ENCODE results near the gene ZP1. TPM values are rescaled to one million over a fixed set of nuclear protein-coding genes. Genes with fewer than 3 reads are reported as not detected.

ZP1 gene
- total and polyA plus RNA-seq, 2 of the 4 experiments (the other 2 are of a cell fraction) = 0.18 to 1.6 TPM

GRCh38 chr11:60912851-60913528 lies 45.6 kb downstream of the ZP1 start:
- no peak overlapping the region for H2BK5ac ChIP-seq (ENCODE audit: low read depth, low read length, poor library complexity, severe bottlenecking)
- H3K27ac ChIP-seq (ENCODE audit: insufficient read depth, low read length) = no peak overlapping the region
- H4K8ac ChIP-seq (ENCODE audit: low read depth in 2 of 2, low read length in 2 of 2) = peak overlapping the region; percentile 42 to 100
- H3K56ac ChIP-seq (ENCODE audit: extremely low read depth, insufficient read depth, low read length) = peak overlapping the region; percentile 11; the same call in 1 of the 2 replicates
- H3K4me2 ChIP-seq (ENCODE audit: low read depth, low read length) = peak overlapping the region; percentile 75; the same call in 1 of the 2 replicates
- peak overlapping the region; percentile 83 for H4K5ac ChIP-seq (ENCODE audit: low read depth, low read length)
- H3K79me1 ChIP-seq (ENCODE audit: low read depth in 1 of 2, low read length in 2 of 2) = peaks cover 11 to 32% of the 10 kb centered on the region in 2 experiments
- no peak overlapping the region for H3K18ac ChIP-seq (ENCODE audit: low read depth, low read length)
- H3K4ac ChIP-seq (ENCODE audit: low read depth, low read length) = peak overlapping the region; percentile 98
- no peak overlapping the region for H2AK9ac ChIP-seq (replicated peaks; ENCODE audit: low read depth, low read length, poor library complexity)
- H2BK15ac ChIP-seq (ENCODE audit: low read depth, low read length) = 0 out of 3 replicates have a peak overlapping the region, but pooled peaks have one; percentile 98
- 71% methylated on average over 13 of the region's 22 CpGs; no CpG with 5 or more reads in 1 of the 2 experiments for WGBS, 2 experiments (ENCODE audit: extremely low coverage in 2 of 2, insufficient read length in 1 of 2)
- dilution Hi-C loops (cut with HindIII; ENCODE audit: low sequenced_read_pairs, unreplicated experiment) (no loop called here), intact Hi-C loops (cut with micrococcal nuclease) (no loop called here), in situ Hi-C loops (cut with MboI; ENCODE audit: low sequenced_read_pairs) (loop anchor here (25.0 kb wide), 1 partner anchor 1326 kb away; no protein-coding TSS in a partner anchor)
- ATAC-seq (ENCODE audit: low read depth) (no peak), DNase-seq (no peak)
- H3K4me3 ChIP-seq (ENCODE audit: insufficient read depth, low read depth, low read length) = no peak overlapping the region
- CTCF ChIA-PET = interaction anchor here (0.6 kb wide), 3 partner anchors 25 to 231 kb away, joined by 3 to 4 read pairs (median 4); no protein-coding TSS in a partner anchor
- H2BK120ac ChIP-seq (ENCODE audit: low read depth, low read length) = peak overlapping the region; percentile 28
- H3K4me1 ChIP-seq (ENCODE audit: control insufficient read depth, insufficient read depth, low read length) = peaks cover 4% of the 10 kb centered on the region; the same call in 1 of the 2 replicates
- no TSS peak for BruUV-seq (replicated peaks)
- H4K91ac ChIP-seq (ENCODE audit: insufficient read depth, low read depth, low read length) = peak overlapping the region; percentile 100
- H3K27me3 ChIP-seq (ENCODE audit: control insufficient read depth, insufficient read depth, low read length) = peaks cover 10% of the 10 kb centered on the region
- H3K23ac ChIP-seq (ENCODE audit: low read depth, low read length) = peak overlapping the region; percentile 82; the same call in 1 of the 2 replicates
- H3K9me1 ChIP-seq (ENCODE audit: insufficient read depth, low read length) = peaks cover 7% of the 10 kb centered on the region
- peaks cover 3% of the 10 kb centered on the region; the same call in 1 of the 2 replicates for H4K20me1 ChIP-seq (ENCODE audit: insufficient read depth, low read length)
- no peaks in the 10 kb centered on the region for H3K36me3 ChIP-seq (ENCODE audit: control insufficient read depth, insufficient read depth, low read length)
- POLR2A ChIA-PET (ENCODE audit: unreplicated experiment) = no interaction called here
- H2AFZ ChIP-seq (replicated peaks; ENCODE audit: low read length, poor library complexity) = peak overlapping the region; percentile 99
- 0 out of 2 replicates have a peak overlapping the region, but pooled peaks have one; percentile 47 for H2AK5ac ChIP-seq (ENCODE audit: low read depth, low read length)
- no peak overlapping the region for H2BK20ac ChIP-seq (ENCODE audit: low read depth, low read length)
- peak overlapping the region; percentile 99 for H3K14ac ChIP-seq (replicated peaks; ENCODE audit: low read depth, low read length)
- no peaks in the 10 kb centered on the region for H3K9me3 ChIP-seq (ENCODE audit: control insufficient read depth, insufficient read depth, low read length)
- peak overlapping the region; percentile 95; the same call in 1 of the 2 replicates for H3K9ac ChIP-seq (ENCODE audit: low read depth, low read length)
- no peak for TF ChIP-seq RAD21 (IDR thresholded peaks at IDR 0.05; ENCODE audit: low read length)
- TF ChIP-seq CEBPB (IDR thresholded peaks at IDR 0.05; ENCODE audit: low read depth, low read length) = no peak
- TF ChIP-seq RFX5 (IDR thresholded peaks at IDR 0.05; ENCODE audit: low read depth, low read length) = no peak
- no peak for TF ChIP-seq BHLHE40 (IDR thresholded peaks at IDR 0.05; ENCODE audit: low read depth, low read length)
- no peak for TF ChIP-seq CHD1 (IDR thresholded peaks at IDR 0.05; ENCODE audit: low read depth, low read length)
- TF ChIP-seq MAZ (IDR thresholded peaks at IDR 0.05; ENCODE audit: borderline replicate concordance, low read depth, low read length) = no peak
- no peak for TF ChIP-seq CTCF (conservative IDR thresholded peaks at IDR 0.05; ENCODE audit: low read depth, low read length)
- TF ChIP-seq FOS (IDR thresholded peaks at IDR 0.05; ENCODE audit: low read depth, low read length) = no peak
- no peak for TF ChIP-seq SMC3 (IDR thresholded peaks at IDR 0.05; ENCODE audit: low read depth, low read length)
- no peak for TF ChIP-seq MAFK (IDR thresholded peaks at IDR 0.05; ENCODE audit: low read depth, low read length)
- no peak for TF ChIP-seq MXI1 (IDR thresholded peaks at IDR 0.05; ENCODE audit: borderline replicate concordance, low read depth, low read length)
- TF ChIP-seq USF2 (IDR thresholded peaks at IDR 0.05; ENCODE audit: low read depth, low read length) = no peak
- TF ChIP-seq POLR2A (IDR thresholded peaks at IDR 0.05; ENCODE audit: low read depth, low read length) = no peak
- TF ChIP-seq ELK1 (IDR thresholded peaks at IDR 0.05; ENCODE audit: borderline replicate concordance, low read depth, low read length) = no peak
